ENCODE results near the gene CD19. TPM values are rescaled to one million over a fixed set of nuclear protein-coding genes. Genes with fewer than 3 reads are reported as not detected.

Gene CD19
- total RNA-seq, 2 experiments from 2014 or later: 1.1 to 1.3 TPM

DNA sequence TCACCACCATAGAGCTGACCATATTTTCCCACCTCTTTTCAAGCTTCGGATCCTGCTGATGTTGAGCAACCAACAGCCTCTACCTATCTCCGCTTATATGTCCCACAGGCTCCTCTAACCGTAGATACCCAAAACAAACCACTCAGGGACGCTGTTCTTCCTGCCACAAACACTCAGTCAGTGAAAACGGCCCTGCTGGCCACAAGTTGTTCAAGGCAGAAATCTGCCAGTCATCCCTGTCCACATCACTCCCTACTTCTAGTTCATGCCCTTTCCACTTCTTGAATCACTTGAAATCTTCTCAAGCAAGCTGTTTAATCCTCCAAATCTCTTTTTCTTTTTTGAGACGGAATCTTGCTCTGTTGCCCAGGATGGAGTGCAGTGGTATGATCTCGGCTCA, 14.7 kb upstream of the CD19 start:
- CTCF ChIA-PET: interaction anchor here (1.7 kb wide), 1 partner anchor 43 kb away, joined by 7 read pairs; no protein-coding TSS in a partner anchor
- no peak overlapping the region for H3K27ac Mint-ChIP-seq
- intact Hi-C loops (cut with micrococcal nuclease): no loop called here

GRCh38 chr16:28918698-28919097, 13.1 kb upstream of the CD19 start:
- POLR2A ChIA-PET: no interaction called here
- H3K9me3 Mint-ChIP-seq: no peaks in the 10 kb centered on the region
- CTCF ChIA-PET: interaction anchor here (0.8 to 1.7 kb wide), 2 partner anchors 19 to 27 kb away, joined by 3 to 7 read pairs; no protein-coding TSS in a partner anchor
- peaks cover 3% of the 10 kb centered on the region for H3K4me1 Mint-ChIP-seq (ENCODE audit: low read depth)
- H3K27ac Mint-ChIP-seq: no peak overlapping the region
- TF ChIP-seq, protein P1, sequence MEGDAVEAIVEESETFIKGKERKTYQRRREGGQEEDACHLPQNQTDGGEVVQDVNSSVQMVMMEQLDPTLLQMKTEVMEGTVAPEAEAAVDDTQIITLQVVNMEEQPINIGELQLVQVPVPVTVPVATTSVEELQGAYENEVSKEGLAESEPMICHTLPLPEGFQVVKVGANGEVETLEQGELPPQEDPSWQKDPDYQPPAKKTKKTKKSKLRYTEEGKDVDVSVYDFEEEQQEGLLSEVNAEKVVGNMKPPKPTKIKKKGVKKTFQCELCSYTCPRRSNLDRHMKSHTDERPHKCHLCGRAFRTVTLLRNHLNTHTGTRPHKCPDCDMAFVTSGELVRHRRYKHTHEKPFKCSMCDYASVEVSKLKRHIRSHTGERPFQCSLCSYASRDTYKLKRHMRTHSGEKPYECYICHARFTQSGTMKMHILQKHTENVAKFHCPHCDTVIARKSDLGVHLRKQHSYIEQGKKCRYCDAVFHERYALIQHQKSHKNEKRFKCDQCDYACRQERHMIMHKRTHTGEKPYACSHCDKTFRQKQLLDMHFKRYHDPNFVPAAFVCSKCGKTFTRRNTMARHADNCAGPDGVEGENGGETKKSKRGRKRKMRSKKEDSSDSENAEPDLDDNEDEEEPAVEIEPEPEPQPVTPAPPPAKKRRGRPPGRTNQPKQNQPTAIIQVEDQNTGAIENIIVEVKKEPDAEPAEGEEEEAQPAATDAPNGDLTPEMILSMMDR (IDR thresholded peaks at IDR 0.05): no peak
- H3K27me3 Mint-ChIP-seq: no peaks in the 10 kb centered on the region
- H3K36me3 Mint-ChIP-seq (ENCODE audit: low read depth): peaks cover 19% of the 10 kb centered on the region
- intact Hi-C loops (cut with micrococcal nuclease): no loop called here
- H3K4me3 Mint-ChIP-seq: no peak overlapping the region
- DNase-seq (no peak), ATAC-seq (no peak)

More for the DNA sequence above, 14.7 kb upstream of the CD19 start:
- Mint-ChIP-seq H3K27me3 (no peaks in the 10 kb centered on the region), H3K36me3 (ENCODE audit: low read depth) (peaks cover 18% of the 10 kb centered on the region), H3K9me3 (no peaks in the 10 kb centered on the region), H3K4me1 (ENCODE audit: low read depth) (no peaks in the 10 kb centered on the region), H3K4me3 (no peak overlapping the region)
- DNase-seq (no peak), ATAC-seq (no peak)
- TF ChIP-seq, protein P1 (IDR thresholded peaks at IDR 0.05): no peak
- POLR2A ChIA-PET: interaction anchor here (0.9 to 1.3 kb wide), 4 partner anchors 11 to 95 kb away, joined by 3 to 5 read pairs (median 3); partner anchors contain the start of genes ATXN2L and TUFM

DNA sequence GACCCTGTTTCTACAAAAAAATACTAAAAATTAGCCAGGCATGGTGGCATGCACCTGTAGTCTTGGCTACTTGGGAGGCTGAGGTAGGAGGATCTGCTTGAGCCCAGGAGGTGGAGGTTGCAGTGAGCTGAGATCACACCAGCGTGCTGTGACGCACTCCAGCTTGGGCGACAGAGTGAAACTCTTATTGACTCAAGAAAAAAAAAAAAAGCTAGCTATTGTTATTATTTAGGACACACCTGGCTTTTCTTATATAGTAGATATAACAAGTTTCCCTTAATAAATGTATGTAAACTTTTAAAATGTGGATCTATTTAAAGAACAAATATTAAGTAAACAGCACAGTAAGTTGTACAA, 8.6 kb upstream of the CD19 start:
- ChIA-PET CTCF (interaction anchor here (12.2 kb wide), 1 partner anchor 22 kb away, joined by 87 read pairs; no protein-coding TSS in a partner anchor), POLR2A (interaction anchor here (0.9 to 3.7 kb wide), 5 partner anchors 9 to 100 kb away, joined by 3 to 12 read pairs (median 6); partner anchors contain the start of gene ATXN2L)
- DNase-seq (no peak), ATAC-seq (no peak)
- Mint-ChIP-seq H3K9me3 (no peaks in the 10 kb centered on the region), H3K27me3 (no peaks in the 10 kb centered on the region), H3K4me1 (ENCODE audit: low read depth) (peaks cover 15% of the 10 kb centered on the region), H3K4me3 (peak overlapping the region; percentile 93), H3K27ac (peak overlapping the region; percentile 71), H3K36me3 (ENCODE audit: low read depth) (peaks cover 8% of the 10 kb centered on the region)
- TF ChIP-seq, protein P1 (IDR thresholded peaks at IDR 0.05): no peak
- intact Hi-C loops (cut with micrococcal nuclease): no loop called here

DNA sequence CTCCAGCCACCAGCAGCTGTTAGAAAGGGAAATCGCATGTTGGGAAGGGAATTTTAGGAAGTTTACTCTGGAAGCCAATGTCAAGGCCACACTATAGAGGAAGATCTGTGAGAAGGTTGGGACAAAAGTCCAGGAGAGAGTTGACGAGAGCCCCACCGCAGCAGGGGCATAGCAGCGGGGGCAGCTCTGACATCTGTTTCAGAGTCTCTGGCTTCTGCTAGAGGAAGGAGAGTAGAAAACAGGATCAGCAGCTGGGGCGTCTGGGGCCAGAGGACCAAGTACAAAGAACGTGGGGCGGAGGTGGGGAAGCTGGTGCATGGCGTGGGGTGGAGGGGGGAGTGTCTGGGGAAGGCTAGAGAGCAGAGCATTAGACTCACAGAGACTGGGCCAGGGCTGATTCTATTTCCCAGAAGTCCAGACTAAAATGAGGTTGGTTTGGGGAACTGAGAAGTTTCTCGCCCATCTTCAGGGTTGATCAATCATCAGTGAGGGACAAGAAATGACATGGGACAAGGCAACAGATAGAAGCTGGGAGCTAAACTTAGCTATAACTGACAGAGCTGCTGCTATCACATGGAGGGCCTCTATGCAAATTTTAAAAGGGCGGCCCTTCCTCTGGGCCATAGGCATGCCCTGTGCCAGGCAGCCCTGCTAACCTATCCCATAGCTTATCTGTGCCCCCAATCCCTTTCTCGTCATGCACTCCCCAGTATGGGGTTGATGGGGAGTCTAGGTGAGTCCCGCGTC, 7.9 kb upstream of the CD19 start:
- Mint-ChIP-seq H3K36me3 (ENCODE audit: low read depth) (peaks cover 8% of the 10 kb centered on the region), H3K9me3 (no peaks in the 10 kb centered on the region), H3K4me1 (ENCODE audit: low read depth) (peaks cover 15% of the 10 kb centered on the region), H3K27ac (peak overlapping the region; percentile 71), H3K4me3 (peak overlapping the region; percentile 93), H3K27me3 (no peaks in the 10 kb centered on the region)
- ATAC-seq (no peak), DNase-seq (no peak)
- TF ChIP-seq, protein P1 (IDR thresholded peaks at IDR 0.05): no peak
- intact Hi-C loops (cut with micrococcal nuclease): no loop called here
- ChIA-PET POLR2A (interaction anchor here (0.9 to 3.7 kb wide), 7 partner anchors 9 to 101 kb away, joined by 3 to 12 read pairs (median 6); partner anchors contain the start of gene ATXN2L), CTCF (interaction anchor here (12.2 kb wide), 1 partner anchor 21 kb away, joined by 87 read pairs; no protein-coding TSS in a partner anchor)

DNA sequence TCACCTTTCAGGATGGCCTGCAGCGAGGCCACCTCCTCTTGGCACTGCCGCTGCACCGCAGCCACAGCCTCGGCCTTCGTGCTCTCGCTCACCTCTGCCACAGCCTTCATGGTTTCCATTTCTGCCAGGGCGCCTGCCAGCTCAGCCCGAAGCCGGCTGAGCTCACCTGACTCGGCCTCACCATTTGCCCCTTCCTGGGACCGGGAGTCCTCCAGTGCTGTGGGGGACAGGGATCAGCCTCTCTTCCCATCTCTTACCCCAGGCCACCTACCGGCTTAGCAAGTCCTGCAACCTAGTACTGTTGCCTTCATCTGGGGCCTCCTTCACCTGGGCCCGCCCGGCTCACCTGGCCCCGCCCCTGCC, 7.4 kb upstream of the CD19 start:
- H3K4me3 Mint-ChIP-seq: peak overlapping the region; percentile 93
- ChIA-PET CTCF (interaction anchor here (12.2 kb wide), 1 partner anchor 21 kb away, joined by 87 read pairs; no protein-coding TSS in a partner anchor), POLR2A (interaction anchor here (1.0 to 3.7 kb wide), 6 partner anchors 12 to 101 kb away, joined by 3 to 12 read pairs (median 5); partner anchors contain the start of gene ATXN2L)
- H3K27me3 Mint-ChIP-seq: no peaks in the 10 kb centered on the region
- H3K9me3 Mint-ChIP-seq: no peaks in the 10 kb centered on the region
- H3K4me1 Mint-ChIP-seq (ENCODE audit: low read depth): peaks cover 15% of the 10 kb centered on the region
- DNase-seq: no peak
- peak overlapping the region; percentile 97 for H3K27ac Mint-ChIP-seq
- TF ChIP-seq, protein P1 (IDR thresholded peaks at IDR 0.05): no peak
- no peak for ATAC-seq
- H3K36me3 Mint-ChIP-seq (ENCODE audit: low read depth): peaks cover 8% of the 10 kb centered on the region
- intact Hi-C loops (cut with micrococcal nuclease): no loop called here
